ENCODE results near the gene KLK12.

DNA sequence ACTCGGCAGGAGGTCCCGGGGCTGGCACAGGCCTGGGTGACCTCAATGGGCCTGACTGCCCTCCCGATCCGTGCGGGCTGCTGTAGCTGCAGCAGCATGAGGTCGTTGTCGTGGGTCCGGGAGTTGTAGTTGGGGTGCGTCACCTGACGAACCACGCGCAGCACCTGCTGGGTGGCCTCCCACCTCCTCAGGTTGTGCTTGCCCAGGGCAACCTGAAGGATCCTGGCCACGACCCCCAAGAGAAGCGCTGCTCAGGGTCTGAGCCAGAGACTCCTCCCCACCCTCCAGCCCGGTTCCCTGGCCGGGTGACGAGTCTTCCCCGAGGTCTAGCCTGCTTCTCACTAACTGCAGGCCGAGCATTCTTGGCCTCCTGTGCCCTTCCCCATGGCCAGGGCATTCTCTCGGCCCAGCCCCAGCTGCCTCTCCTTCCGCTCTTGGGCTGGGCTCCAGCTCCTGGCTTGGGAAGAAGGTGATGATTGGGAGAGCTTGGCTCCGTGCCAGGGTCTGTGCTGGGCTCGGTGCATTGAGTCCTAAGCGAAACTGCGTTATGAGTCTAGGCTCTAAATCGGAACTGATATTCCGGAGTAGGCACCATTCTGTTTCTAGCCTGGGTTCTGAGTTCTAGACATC is 44.8 kb upstream of the KLK12 start:
- TF ChIP-seq ZNF549 (tag by site-specific recombination; IDR thresholded peaks at IDR 0.05) (no peak), OVOL3 (tag by site-specific recombination; IDR thresholded peaks at IDR 0.05) (no peak), KLF1 (tag by site-specific recombination; IDR thresholded peaks at IDR 0.05) (no peak), YY1 (tag by site-specific recombination; IDR thresholded peaks at IDR 0.05) (no peak), REST (tag by site-specific recombination; IDR thresholded peaks at IDR 0.05) (no peak), BCL11A (tag by site-specific recombination; IDR thresholded peaks at IDR 0.05; ENCODE audit: low read depth) (no peak), WT1 (tag by site-specific recombination; IDR thresholded peaks at IDR 0.05) (no peak), ZSCAN30 (tag by site-specific recombination; IDR thresholded peaks at IDR 0.05) (no peak), TCF7L2 (IDR thresholded peaks at IDR 0.05; ENCODE audit: borderline replicate concordance, low read depth, low read length) (no peak), ZNF24 (tag by site-specific recombination; IDR thresholded peaks at IDR 0.05) (no peak)
- TF ChIP-seq, protein P1, sequence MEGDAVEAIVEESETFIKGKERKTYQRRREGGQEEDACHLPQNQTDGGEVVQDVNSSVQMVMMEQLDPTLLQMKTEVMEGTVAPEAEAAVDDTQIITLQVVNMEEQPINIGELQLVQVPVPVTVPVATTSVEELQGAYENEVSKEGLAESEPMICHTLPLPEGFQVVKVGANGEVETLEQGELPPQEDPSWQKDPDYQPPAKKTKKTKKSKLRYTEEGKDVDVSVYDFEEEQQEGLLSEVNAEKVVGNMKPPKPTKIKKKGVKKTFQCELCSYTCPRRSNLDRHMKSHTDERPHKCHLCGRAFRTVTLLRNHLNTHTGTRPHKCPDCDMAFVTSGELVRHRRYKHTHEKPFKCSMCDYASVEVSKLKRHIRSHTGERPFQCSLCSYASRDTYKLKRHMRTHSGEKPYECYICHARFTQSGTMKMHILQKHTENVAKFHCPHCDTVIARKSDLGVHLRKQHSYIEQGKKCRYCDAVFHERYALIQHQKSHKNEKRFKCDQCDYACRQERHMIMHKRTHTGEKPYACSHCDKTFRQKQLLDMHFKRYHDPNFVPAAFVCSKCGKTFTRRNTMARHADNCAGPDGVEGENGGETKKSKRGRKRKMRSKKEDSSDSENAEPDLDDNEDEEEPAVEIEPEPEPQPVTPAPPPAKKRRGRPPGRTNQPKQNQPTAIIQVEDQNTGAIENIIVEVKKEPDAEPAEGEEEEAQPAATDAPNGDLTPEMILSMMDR (tag by site-specific recombination; IDR thresholded peaks at IDR 0.05) = no peak
- TF ChIP-seq, protein P2, sequence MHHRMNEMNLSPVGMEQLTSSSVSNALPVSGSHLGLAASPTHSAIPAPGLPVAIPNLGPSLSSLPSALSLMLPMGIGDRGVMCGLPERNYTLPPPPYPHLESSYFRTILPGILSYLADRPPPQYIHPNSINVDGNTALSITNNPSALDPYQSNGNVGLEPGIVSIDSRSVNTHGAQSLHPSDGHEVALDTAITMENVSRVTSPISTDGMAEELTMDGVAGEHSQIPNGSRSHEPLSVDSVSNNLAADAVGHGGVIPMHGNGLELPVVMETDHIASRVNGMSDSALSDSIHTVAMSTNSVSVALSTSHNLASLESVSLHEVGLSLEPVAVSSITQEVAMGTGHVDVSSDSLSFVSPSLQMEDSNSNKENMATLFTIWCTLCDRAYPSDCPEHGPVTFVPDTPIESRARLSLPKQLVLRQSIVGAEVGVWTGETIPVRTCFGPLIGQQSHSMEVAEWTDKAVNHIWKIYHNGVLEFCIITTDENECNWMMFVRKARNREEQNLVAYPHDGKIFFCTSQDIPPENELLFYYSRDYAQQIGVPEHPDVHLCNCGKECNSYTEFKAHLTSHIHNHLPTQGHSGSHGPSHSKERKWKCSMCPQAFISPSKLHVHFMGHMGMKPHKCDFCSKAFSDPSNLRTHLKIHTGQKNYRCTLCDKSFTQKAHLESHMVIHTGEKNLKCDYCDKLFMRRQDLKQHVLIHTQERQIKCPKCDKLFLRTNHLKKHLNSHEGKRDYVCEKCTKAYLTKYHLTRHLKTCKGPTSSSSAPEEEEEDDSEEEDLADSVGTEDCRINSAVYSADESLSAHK (tag by site-specific recombination; IDR thresholded peaks at IDR 0.05) = no peak
